Measurements from ENCODE around the gene GSK3B.

Gene GSK3B

DNA sequence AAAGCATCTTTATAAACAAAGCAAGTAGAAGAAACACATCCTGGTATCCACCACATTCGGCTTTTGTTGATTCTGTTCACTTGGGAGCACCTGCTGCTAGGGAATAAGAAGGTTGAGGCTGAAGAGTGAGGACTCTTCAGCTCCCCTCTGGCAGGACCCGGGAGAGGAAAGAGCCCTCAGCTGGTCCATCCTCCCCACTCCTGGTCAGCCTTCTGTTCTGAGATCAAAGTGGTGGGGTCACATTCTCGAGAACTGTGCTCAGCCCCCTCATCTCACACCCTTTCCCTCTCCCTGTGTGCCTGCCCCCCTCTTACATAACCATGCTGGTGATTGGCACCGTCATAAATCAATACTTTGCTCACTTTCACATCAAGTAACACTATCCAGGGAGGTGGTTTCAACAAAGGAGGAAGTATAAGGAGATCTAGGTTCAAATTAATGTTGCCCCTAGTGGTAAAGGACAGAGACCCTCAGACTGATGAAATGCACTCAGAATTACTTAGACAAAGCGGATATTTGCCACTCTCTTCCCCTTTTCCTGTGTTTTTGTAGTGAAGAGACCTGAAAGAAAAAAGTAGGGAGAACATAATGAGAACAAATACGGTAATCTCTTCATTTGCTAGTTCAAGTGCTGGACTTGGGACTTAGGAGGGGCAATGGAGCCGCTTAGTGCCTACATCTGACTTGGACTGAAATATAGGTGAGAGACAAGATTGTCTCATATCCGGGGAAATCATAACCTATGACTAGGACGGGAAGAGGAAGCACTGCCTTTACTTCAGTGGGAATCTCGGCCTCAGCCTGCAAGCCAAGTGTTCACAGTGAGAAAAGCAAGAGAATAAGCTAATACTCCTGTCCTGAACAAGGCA, 312.7 kb downstream of the GSK3B start, which contains the start of gene NR1I2:
Gene NR1I2 (plus strand): TSS at position 772 of the 869 bp plus-strand sequence.
- Histone ChIP-seq H3K4me1 (ENCODE audit: control insufficient read depth, insufficient read depth, low read length, poor library complexity, severe bottlenecking) (no peaks in the 10 kb centered on the region), H3K27me3 (replicated peaks; ENCODE audit: control insufficient read depth, insufficient read depth, low read length, poor library complexity, severe bottlenecking) (no peaks in the 10 kb centered on the region), H3K36me3 (ENCODE audit: control insufficient read depth, insufficient read depth, low read length) (no peaks in the 10 kb centered on the region), H3K9me3 (ENCODE audit: control insufficient read depth, low read length) (no peaks in the 10 kb centered on the region), H3K27ac (ENCODE audit: insufficient read depth, low read length, poor library complexity, severe bottlenecking) (no peak within 1 kb of the TSS), H3K4me3 (ENCODE audit: insufficient read depth, low read depth, low read length, poor library complexity, severe bottlenecking) (no peak within 1 kb of the TSS)
- no peak for DNase-seq

DNA sequence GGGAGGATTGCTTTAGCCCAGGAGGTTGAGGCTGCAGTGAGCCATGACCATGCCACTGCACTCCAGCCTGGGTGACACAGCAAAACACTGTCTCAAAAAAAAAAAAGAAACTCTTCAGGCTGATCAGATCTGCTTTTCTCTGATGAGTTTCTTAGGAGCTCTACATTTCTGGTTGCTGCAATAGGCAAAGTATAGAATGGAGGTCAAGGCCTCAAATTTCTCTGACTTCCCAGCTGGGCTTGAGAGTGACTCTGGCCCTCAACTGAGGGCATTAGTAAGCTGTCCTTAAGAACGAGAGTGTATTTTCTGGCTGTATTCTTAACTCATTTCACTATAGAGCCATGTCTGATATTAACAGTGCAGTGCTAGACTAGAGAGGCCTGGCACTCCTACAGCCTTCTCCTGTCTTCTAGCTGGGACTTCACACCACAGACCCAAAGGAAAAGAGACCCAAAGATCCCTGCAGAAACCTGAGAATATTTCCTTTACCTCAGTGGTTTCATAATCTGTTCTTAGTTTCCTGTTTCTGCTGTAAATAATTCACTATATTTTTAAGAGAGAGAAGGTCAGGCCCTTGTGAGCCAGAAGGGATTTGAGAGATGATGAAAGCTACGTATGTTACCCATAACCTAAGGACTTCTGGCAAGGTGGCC, 314.4 kb downstream of the GSK3B start:
- no peak overlapping the region for H3K27ac ChIP-seq (ENCODE audit: insufficient read depth, low read length, poor library complexity, severe bottlenecking)
- H3K4me3 ChIP-seq (ENCODE audit: insufficient read depth, low read depth, low read length, poor library complexity, severe bottlenecking), result no peak overlapping the region
- no peak for DNase-seq
- H3K36me3 ChIP-seq (ENCODE audit: control insufficient read depth, insufficient read depth, low read length), result no peaks in the 10 kb centered on the region
- H3K9me3 ChIP-seq (ENCODE audit: control insufficient read depth, low read length), result no peaks in the 10 kb centered on the region
- H3K4me1 ChIP-seq (ENCODE audit: control insufficient read depth, insufficient read depth, low read length, poor library complexity, severe bottlenecking), result no peaks in the 10 kb centered on the region
- H3K27me3 ChIP-seq (replicated peaks; ENCODE audit: control insufficient read depth, insufficient read depth, low read length, poor library complexity, severe bottlenecking), result no peaks in the 10 kb centered on the region

DNA sequence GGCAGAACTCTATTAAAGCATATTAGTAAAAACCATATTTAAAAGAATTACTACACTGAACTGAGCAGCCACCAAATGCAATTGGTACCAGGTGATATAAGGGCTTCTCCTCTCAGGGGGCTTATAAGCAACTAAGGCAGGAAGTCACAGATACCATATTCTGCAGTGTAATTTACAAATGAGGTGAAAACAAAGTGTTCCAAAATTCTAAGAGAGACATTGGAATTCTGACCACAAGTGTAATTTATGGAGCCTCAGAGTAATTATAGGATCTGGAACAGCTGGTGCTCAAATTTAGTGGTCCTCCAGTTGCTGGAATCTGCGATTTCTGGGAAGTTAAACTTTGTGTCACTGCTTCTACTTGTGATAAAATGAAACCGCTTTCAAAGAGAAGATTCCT, 315.4 kb downstream of the GSK3B start:
- H3K36me3 ChIP-seq (ENCODE audit: control insufficient read depth, insufficient read depth, low read length), result no peaks in the 10 kb centered on the region
- no peaks in the 10 kb centered on the region for H3K27me3 ChIP-seq (replicated peaks; ENCODE audit: control insufficient read depth, insufficient read depth, low read length, poor library complexity, severe bottlenecking)
- H3K9me3 ChIP-seq (ENCODE audit: control insufficient read depth, low read length), result no peaks in the 10 kb centered on the region
- no peaks in the 10 kb centered on the region for H3K4me1 ChIP-seq (ENCODE audit: control insufficient read depth, insufficient read depth, low read length, poor library complexity, severe bottlenecking)
- DNase-seq, result no peak
- no peak overlapping the region for H3K4me3 ChIP-seq (ENCODE audit: insufficient read depth, low read depth, low read length, poor library complexity, severe bottlenecking)
- no peak overlapping the region for H3K27ac ChIP-seq (ENCODE audit: insufficient read depth, low read length, poor library complexity, severe bottlenecking)

DNA sequence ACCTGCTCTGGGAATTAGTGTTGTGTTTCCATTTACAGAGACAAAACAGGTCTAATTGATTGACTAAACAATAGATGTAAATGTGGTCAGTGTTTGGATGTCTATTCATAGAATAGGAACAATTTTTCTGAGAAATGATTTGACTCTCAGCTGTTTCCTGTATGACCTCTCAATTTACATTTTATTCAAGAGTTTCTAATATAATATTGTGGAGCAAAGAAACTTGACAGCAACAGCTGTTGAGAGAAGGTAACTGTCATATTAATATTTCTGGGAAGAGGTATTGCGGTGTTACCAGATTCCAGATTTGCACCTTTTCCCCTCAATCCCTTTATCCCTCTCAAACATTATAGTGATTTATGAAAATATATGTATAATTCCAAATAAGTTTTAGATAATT, 316.1 kb downstream of the GSK3B start:
- Histone ChIP-seq H3K36me3 (ENCODE audit: control insufficient read depth, insufficient read depth, low read length) (no peaks in the 10 kb centered on the region), H3K9me3 (ENCODE audit: control insufficient read depth, low read length) (no peaks in the 10 kb centered on the region), H3K4me3 (ENCODE audit: insufficient read depth, low read depth, low read length, poor library complexity, severe bottlenecking) (no peak overlapping the region), H3K4me1 (ENCODE audit: control insufficient read depth, insufficient read depth, low read length, poor library complexity, severe bottlenecking) (no peaks in the 10 kb centered on the region), H3K27me3 (replicated peaks; ENCODE audit: control insufficient read depth, insufficient read depth, low read length, poor library complexity, severe bottlenecking) (no peaks in the 10 kb centered on the region), H3K27ac (ENCODE audit: insufficient read depth, low read length, poor library complexity, severe bottlenecking) (no peak overlapping the region)
- no peak for DNase-seq

DNA sequence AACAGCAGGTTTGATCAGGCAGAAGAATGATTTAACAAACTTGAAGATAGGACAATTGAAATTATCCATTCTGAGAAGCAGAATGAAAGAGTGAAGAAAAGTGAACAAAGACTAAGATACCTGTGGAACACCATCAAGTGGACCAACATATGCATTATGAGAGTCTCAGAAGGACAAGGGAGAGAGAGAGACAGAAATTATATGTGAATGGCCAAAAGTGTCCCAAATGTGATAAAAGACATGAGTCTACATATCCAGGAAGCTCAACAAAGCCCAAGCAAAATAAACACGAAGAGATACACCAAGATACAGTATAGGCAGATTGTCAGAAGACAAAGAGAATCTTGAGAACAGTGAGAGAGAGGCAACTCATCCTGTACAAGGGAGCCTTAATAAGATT, 317.9 kb downstream of the GSK3B start:
- Histone ChIP-seq H3K4me3 (ENCODE audit: insufficient read depth, low read depth, low read length, poor library complexity, severe bottlenecking) (no peak overlapping the region), H3K27me3 (replicated peaks; ENCODE audit: control insufficient read depth, insufficient read depth, low read length, poor library complexity, severe bottlenecking) (no peaks in the 10 kb centered on the region), H3K36me3 (ENCODE audit: control insufficient read depth, insufficient read depth, low read length) (no peaks in the 10 kb centered on the region), H3K27ac (ENCODE audit: insufficient read depth, low read length, poor library complexity, severe bottlenecking) (no peak overlapping the region), H3K4me1 (ENCODE audit: control insufficient read depth, insufficient read depth, low read length, poor library complexity, severe bottlenecking) (no peaks in the 10 kb centered on the region), H3K9me3 (ENCODE audit: control insufficient read depth, low read length) (no peaks in the 10 kb centered on the region)
- DNase-seq, result no peak

DNA sequence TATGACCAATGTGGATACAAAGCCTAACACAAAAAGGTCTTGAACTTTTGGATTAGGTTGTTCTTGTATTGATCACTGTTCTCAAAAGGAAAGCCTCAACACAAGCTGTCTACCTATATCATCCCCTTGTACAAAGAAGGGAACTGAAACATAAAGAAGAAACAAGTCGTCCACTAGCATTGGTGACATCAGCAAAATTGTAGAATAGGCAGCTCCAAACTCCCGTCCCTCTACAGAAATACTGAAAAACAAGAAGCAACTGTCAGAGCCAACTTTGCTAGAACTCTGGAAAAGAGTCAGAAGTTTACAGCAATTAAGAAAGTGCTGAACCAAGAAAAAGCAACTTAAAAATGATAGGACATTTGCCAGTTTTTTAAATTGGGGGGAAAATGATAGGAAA, 319.8 kb downstream of the GSK3B start:
- H3K4me1 ChIP-seq (ENCODE audit: control insufficient read depth, insufficient read depth, low read length, poor library complexity, severe bottlenecking), result no peaks in the 10 kb centered on the region
- H3K36me3 ChIP-seq (ENCODE audit: control insufficient read depth, insufficient read depth, low read length), result no peaks in the 10 kb centered on the region
- no peaks in the 10 kb centered on the region for H3K9me3 ChIP-seq (ENCODE audit: control insufficient read depth, low read length)
- H3K27me3 ChIP-seq (replicated peaks; ENCODE audit: control insufficient read depth, insufficient read depth, low read length, poor library complexity, severe bottlenecking), result no peaks in the 10 kb centered on the region
- no peak overlapping the region for H3K4me3 ChIP-seq (ENCODE audit: insufficient read depth, low read depth, low read length, poor library complexity, severe bottlenecking)
- H3K27ac ChIP-seq (ENCODE audit: insufficient read depth, low read length, poor library complexity, severe bottlenecking), result no peak overlapping the region
- DNase-seq, result no peak
